Measurements from ENCODE around the gene UMOD.
"Not testable (repeated sequence)": the region's sequence is repeated elsewhere in the genome, so short reads cannot be mapped to it uniquely, and the experiment has no call there.

The UMOD gene

DNA sequence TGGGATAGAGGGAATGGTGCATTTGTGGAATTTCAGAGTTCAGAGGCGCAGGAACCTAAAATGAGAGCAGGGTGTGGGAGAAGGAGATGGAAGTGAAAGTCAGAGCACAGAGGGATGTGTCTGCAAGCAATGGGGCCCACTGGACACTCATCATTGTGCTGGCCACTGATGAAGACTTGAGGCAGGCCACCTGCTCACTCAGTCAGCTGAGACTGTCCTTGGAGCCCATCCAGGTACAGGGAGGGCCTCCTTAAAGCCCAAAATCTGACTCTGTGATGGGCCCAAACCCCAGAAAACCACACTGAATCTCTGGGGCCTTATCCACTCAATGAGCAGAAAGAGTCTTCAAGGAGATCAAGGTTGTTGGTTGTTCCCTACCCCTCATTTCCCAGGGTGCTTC is 30.8 kb downstream of the UMOD start:
- no peak for DNase-seq (ENCODE audit: low read depth in 2 of 2)

GRCh38 chr16:20321051-20321450 is 31.5 kb downstream of the UMOD start:
- not testable (repeated sequence) for DNase-seq (ENCODE audit: low read depth in 2 of 2)

GRCh38 chr16:20320592-20320991 is 31.9 kb downstream of the UMOD start:
- DNase-seq (ENCODE audit: low read depth in 2 of 2), result no peak

DNA sequence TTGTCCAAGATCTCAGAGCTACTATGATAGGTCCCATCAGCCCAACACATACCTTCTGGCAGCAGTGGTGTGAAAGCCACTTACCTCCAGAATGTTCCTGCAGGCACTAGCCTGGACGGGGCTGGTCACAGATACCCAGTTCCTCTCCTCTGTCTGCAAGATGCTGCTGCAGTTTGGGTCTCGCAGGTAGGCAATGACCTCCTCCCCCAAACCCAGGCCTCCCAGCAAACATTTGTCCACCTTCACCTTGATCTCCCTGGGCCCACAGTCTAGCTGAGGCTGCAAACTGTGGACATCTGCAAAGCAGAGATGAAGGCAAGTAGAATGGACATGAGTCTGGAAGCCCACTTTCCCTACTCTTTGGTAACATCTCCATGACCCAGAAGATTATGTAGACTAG is 32.3 kb downstream of the UMOD start:
- DNase-seq (ENCODE audit: low read depth in 2 of 2), result no peak

DNA sequence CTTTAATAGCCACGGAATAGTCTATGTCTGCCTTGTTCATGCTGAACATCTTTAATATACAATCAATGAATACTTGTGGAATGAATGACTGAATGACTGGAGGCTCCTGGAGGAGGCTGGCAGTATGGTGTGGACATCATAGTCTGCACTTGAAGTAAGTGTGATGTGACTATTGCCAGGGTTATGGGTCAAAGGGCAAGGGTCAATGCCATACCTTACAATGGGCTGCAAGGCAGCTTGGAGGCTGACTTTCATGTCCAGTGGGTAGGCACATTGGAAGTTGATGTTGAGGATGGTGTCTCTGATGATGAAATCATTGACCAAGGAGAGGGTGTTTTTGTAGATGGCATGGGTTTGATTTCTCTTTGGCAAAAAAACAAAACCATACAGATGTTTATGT is 33.1 kb downstream of the UMOD start:
- no peak for DNase-seq (ENCODE audit: low read depth in 2 of 2)

GRCh38 chr16:20318437-20318836 is 34.1 kb downstream of the UMOD start:
- DNase-seq (ENCODE audit: low read depth in 2 of 2), result no peak

DNA sequence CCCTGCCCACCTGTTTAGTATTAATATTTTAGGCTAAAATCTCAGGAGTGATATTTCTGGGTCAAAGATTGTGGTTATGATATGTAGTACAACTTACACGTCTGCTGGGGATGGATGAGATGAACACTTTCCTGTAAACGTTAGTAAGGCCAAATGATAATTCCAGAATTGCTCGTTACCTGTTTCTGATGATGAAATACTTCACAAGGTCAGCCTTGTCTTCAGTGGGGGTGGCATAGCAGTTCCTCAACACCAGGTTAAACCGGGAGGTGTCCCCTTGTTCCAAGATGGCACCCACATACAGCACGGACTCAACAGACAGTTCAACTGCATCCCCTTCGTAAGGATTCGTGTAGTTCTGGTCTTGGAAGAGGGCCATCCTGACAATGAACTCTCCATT is 34.5 kb downstream of the UMOD start:
- DNase-seq (ENCODE audit: low read depth in 2 of 2), result no peak

DNA sequence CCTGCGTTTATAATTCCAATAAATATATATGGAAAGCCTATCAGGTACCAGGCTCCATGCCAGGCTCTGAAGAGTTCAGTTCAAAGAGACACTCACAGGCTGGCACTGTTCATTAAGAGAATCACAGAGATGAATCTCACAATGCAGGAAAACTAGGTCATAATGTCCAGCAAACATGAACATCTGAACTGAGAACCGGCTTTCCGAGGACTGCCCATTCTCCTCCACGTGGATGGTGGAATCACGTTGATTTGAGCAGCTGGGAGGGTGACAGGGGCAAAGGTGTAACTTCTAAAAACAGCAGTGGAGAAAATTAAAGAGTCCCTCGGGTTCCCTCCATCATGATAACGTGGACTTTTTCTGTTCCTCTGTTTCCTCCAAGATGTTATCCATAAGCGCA is 35.4 kb downstream of the UMOD start:
- DNase-seq (ENCODE audit: low read depth in 2 of 2), result no peak

DNA sequence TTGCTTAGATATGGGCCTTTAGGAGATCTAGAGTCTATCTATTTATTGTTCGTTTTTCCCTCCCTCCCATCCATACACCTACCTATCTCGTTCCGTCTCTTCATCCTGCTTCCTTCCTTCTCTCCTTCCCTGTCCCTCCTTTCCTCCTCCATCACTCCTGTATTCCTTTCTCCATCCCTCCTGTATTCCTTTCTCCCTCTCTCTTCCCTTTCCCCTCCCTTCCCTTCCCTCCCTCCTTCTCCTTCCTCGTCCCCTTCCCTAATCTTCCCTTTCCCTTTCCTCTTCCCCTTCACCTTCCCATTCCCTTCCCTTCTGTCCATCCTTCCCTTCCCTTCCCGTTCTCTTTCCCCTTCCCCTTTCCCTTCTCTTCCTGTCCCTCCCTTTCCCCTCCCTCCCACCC is 35.8 kb downstream of the UMOD start:
- DNase-seq (ENCODE audit: low read depth in 2 of 2), result no peak

DNA sequence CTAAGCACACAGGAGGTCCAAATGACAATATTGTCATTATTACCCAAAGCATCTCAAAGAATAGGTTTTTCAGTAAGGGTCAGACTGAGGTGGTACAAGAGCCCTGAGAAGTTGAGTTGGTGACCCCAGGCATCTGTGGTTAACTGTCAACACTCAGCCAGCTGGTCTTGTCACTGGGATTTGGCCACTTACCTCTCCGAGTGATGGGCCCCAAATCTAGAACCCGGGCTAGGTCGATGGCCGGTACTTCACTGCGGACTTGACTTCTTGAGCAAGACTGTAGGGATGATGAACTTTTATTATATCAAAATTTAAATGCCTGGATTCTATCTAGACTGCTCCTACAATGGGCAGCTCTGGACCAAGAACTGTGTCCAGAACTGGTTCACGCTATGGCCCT is 36.8 kb downstream of the UMOD start:
- no peak for DNase-seq (ENCODE audit: low read depth in 2 of 2)

DNA sequence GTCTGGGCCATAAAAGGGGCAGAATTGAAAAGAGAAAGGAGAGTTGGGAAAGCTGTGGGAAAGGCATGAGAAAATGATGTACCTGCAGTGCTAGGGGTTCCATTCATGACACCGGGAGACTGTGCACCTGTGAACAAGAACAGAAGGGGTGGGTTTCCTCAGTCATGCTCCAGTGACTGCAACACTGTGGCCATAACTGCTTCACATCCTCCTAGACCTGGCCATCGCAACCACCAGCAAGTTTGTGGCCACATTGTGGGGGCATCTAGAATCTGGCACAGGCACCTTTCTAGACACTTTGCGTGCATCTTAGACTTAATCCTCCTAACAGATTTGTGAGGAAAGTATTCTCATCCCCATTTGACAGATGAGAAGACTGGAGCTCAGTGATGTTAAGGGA is 37.9 kb downstream of the UMOD start:
- DNase-seq (ENCODE audit: low read depth in 2 of 2), result no peak

GRCh38 chr16:20313741-20314140 is 38.8 kb downstream of the UMOD start:
- DNase-seq (ENCODE audit: low read depth in 2 of 2), result no peak

GRCh38 chr16:20312536-20313095 is 39.9 kb downstream of the UMOD start:
- DNase-seq (ENCODE audit: low read depth in 2 of 2), result not testable (repeated sequence)

GRCh38 chr16:20311548-20311947 is 41.0 kb downstream of the UMOD start:
- no peak for DNase-seq (ENCODE audit: low read depth in 2 of 2)

- DNase-seq (ENCODE audit: low read depth in 2 of 2), result no peak
These were observed 41.8 kb downstream of the UMOD start for GRCh38 chr16:20310421-20311395.

- no peak for DNase-seq (ENCODE audit: low read depth in 2 of 2)
These were observed 42.7 kb downstream of the UMOD start for GRCh38 chr16:20309786-20310185.

GRCh38 chr16:20308801-20309590 is 43.5 kb downstream of the UMOD start:
- no peak for DNase-seq (ENCODE audit: low read depth in 2 of 2)

DNA sequence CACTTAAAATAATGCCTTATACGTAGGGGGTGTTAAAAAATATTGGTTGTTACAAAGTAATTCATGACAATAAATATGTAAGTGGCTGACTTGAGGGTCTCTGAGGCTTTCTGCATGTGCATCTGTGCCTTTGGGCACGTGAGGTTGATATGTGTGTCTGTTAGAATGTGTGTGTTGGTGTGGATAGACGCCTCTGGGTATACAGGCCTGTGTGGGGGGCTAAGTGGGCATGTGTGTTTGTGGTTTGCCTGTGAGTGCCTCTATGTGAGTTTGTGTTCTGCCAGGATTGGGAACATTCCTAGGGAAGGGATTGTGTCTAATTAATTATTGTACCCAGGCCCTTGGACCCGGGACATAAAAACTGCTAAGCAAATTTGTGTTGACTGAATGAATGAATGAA is 44.2 kb downstream of the UMOD start:
- DNase-seq (ENCODE audit: low read depth in 2 of 2), result no peak

GRCh38 chr16:20307791-20308190 is 44.7 kb downstream of the UMOD start:
- no peak for DNase-seq (ENCODE audit: low read depth in 2 of 2)

GRCh38 chr16:20307240-20307671 is 45.3 kb downstream of the UMOD start:
- DNase-seq (ENCODE audit: low read depth in 2 of 2), result no peak

DNA sequence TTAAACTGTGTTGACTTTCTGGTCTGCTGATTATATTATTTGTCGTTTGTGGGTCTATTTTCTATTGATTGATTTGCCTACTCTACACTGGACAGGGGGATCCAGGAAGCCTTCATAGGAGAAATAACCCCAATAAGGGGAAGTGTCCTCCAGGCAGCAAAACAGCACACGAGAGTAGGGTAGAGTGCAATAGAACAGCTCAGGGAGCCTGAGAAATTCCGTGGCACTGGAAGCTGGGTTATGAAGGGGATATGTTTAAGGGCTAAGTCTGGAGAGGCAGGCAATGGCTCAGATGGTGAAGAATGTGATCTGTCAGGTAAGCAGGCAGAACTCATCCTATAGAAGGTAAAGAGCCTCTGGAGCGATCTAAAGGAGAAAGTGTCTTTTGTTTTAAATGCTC is 46.1 kb downstream of the UMOD start:
- DNase-seq (ENCODE audit: low read depth in 2 of 2), result no peak

- DNase-seq (ENCODE audit: low read depth in 2 of 2), result no peak
These were observed 49.5 kb downstream of the UMOD start for GRCh38 chr16:20303012-20303411.

DNA sequence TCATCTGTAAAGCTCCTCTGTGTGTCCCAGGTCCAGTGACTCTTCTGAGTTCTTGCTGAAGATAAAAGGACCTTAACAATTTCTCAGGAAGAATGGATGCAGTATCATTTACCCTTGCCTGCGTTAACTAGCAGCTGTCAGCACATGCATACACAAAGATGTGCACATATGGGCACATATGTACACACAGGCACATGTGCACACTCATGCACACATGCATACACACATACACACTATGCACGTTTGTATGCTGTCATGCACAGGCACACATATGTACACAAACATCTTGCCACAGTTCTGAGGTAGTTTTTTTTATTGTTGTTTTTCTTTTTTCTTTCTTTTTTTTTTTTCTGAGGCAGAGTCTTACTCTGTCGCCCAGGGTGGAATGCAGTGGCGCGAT is 50.1 kb downstream of the UMOD start:
- no peak for DNase-seq (ENCODE audit: low read depth in 2 of 2)

All from stimulated activated CD4-positive, alpha-beta T cell treated with anti-CD3 and anti-CD28 coated beads, Interleukin-1b, Interleukin-23, amount 100 ng/mL, for 1 hour (primary cell).